ENCODE results near the gene CDKAL1. TPM values are rescaled to one million over a fixed set of nuclear protein-coding genes. Genes with fewer than 3 reads are reported as not detected.

The CDKAL1 gene
- total and polyA plus RNA-seq, 2 of the 13 experiments (the other 11 are each of a cell fraction or from before 2014, with no cell fraction given), result 9.5 to 27.7 TPM

- Histone ChIP-seq H3K9ac (ENCODE audit: insufficient read depth, low read depth, low read length) (peak overlapping the region; percentile 54), H4K20me1 (ENCODE audit: insufficient read depth, low read length) (no peaks in the 10 kb centered on the region), H3K27ac (ENCODE audit: extremely low read length, insufficient read depth, low read length) (peak overlapping the region; percentile 70), H3K79me2 (ENCODE audit: insufficient read depth, low read length) (no peaks in the 10 kb centered on the region), H3K36me3 (replicated peaks in 1 of 2; ENCODE audit: control insufficient read depth in 1 of 2, insufficient read depth in 2 of 2, low read length in 2 of 2) (no peaks in the 10 kb centered on the region), H3K9me3 (ENCODE audit: low read length) (no peaks in the 10 kb centered on the region), H3K4me3 (replicated peaks in 1 of 3; ENCODE audit: insufficient read depth in 1 of 3, low read depth in 2 of 3, low read length in 3 of 3) (peak overlapping the region in 1 of 3 experiments; percentile 8; a peak in 1 of 6 replicates), H3K27me3 (ENCODE audit: control insufficient read depth in 1 of 2, insufficient read depth in 2 of 2, low read length in 2 of 2) (no peaks in the 10 kb centered on the region), H2AFZ (ENCODE audit: low read length) (no peak overlapping the region), H3K4me2 (ENCODE audit: low read depth, low read length) (peak overlapping the region; percentile 65), H3K4me1 (ENCODE audit: insufficient read depth, low read length) (peaks cover 62% of the 10 kb centered on the region)
- in situ Hi-C loops (cut with HindIII; ENCODE audit: extremely low pct_ligation_motif_present, low pct_unique_long_range_greater_than_20kb) (loop anchor here (5.0 to 25.0 kb wide), 3 partner anchors 312 to 1060 kb away; no protein-coding TSS in a partner anchor), intact Hi-C loops (cut with micrococcal nuclease; ENCODE audit: unreplicated experiment) (loop anchor here (5.0 kb wide), 2 partner anchors 125 to 315 kb away; no protein-coding TSS in a partner anchor)
- ATAC-seq, result peak; percentile 100
- ChIA-PET CTCF (ENCODE audit: low intra/inter-chr PET ratio, low total read pairs) (interaction anchor here (0.9 kb wide), 1 partner anchor 127 kb away, joined by 3 read pairs; no protein-coding TSS in a partner anchor), POLR2A (interaction anchor here (0.9 to 2.0 kb wide), 6 partner anchors 9 to 716 kb away, joined by 3 to 14 read pairs (median 4); partner anchors contain the start of gene SOX4)
- peak; percentile 92 for FAIRE-seq
- peak; percentile 93 for DNase-seq (ENCODE audit: low spot score)
- WGBS (ENCODE audit: low lambda C conversion rate), result 23% methylated on average over 6 of the region's 6 CpGs
- BruUV-seq (replicated peaks), result TSS peak; percentile 84
- TF ChIP-seq ZNF724P (CRISPR knock-in tag; IDR thresholded peaks at IDR 0.05; ENCODE audit: borderline replicate concordance) (0 out of 2 replicates have a peak, but pooled peaks have one; percentile 45), RFX5 (IDR thresholded peaks at IDR 0.05; ENCODE audit: low read depth, low read length) (no peak), HDAC2 (CRISPR knock-in tag; IDR thresholded peaks at IDR 0.05) (peak; percentile 75), STAG1 (CRISPR knock-in tag; IDR thresholded peaks at IDR 0.05) (peak; percentile 63), MIER3 (CRISPR knock-in tag; IDR thresholded peaks at IDR 0.05; ENCODE audit: borderline replicate concordance) (peak; percentile 87), SOX6 (IDR thresholded peaks at IDR 0.05) (no peak), SOX6 (CRISPR knock-in tag; IDR thresholded peaks at IDR 0.05) (peak; percentile 85), ZNF605 (CRISPR knock-in tag; IDR thresholded peaks at IDR 0.05) (0 out of 2 replicates have a peak, but pooled peaks have one; percentile 44), NKX3-1 (CRISPR knock-in tag; IDR thresholded peaks at IDR 0.05) (0 out of 2 replicates have a peak, but pooled peaks have one; percentile 35), ZSCAN22 (CRISPR knock-in tag; IDR thresholded peaks at IDR 0.05) (no peak), TEAD3 (CRISPR knock-in tag; optimal IDR thresholded peaks at IDR 0.05; ENCODE audit: borderline replicate concordance) (peak; percentile 56), ZFP36L2 (CRISPR knock-in tag; IDR thresholded peaks at IDR 0.05) (no peak), PITX1 (CRISPR knock-in tag; IDR thresholded peaks at IDR 0.05) (peak; percentile 60; the same call in 1 of the 2 replicates), ZNF547 (CRISPR knock-in tag; IDR thresholded peaks at IDR 0.05) (no peak), PHF21A (CRISPR knock-in tag; IDR thresholded peaks at IDR 0.05) (peak; percentile 95; the same call in 1 of the 2 replicates), ZNF644 (CRISPR knock-in tag; IDR thresholded peaks at IDR 0.05; ENCODE audit: low read depth) (peak; percentile 46; the same call in 1 of the 2 replicates)
- TF ChIP-seq, protein P1, sequence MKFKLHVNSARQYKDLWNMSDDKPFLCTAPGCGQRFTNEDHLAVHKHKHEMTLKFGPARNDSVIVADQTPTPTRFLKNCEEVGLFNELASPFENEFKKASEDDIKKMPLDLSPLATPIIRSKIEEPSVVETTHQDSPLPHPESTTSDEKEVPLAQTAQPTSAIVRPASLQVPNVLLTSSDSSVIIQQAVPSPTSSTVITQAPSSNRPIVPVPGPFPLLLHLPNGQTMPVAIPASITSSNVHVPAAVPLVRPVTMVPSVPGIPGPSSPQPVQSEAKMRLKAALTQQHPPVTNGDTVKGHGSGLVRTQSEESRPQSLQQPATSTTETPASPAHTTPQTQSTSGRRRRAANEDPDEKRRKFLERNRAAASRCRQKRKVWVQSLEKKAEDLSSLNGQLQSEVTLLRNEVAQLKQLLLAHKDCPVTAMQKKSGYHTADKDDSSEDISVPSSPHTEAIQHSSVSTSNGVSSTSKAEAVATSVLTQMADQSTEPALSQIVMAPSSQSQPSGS (CRISPR knock-in tag; IDR thresholded peaks at IDR 0.05), result peak; percentile 88
These were observed 343.0 kb downstream of the CDKAL1 start for GRCh38 chr6:20877008-20877937.
